Measurements from ENCODE around the gene GSTCD.
A peak's percentile ranks its signal among the peaks of the same experiment; 100 is the strongest.
"Not testable (repeated sequence)": the region's sequence is repeated elsewhere in the genome, so short reads cannot be mapped to it uniquely, and the experiment has no call there.

The GSTCD gene

DNA sequence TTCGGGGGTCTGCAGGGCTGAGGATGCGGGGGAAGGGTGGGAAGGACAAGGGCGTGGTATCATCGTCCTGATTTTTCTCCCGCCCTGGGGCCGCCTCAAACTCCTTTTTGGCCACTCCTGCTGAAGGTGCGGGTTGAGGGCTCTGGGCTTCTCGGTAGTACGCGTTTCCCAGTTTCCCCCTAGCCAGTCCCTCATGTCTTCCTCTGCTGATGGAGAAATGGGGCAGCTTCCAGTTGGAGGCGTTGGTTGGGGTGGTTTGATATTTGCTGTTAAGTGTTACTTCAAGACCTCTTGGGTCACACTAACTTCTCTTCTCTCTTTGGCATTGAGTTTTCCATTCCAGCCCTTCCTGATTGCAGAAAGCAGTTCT, 482 bp downstream of the GSTCD start:
- Mint-ChIP-seq H3K36me3 (no peaks in the 10 kb centered on the region), H3K4me3 (peak overlapping the region; percentile 91), H3K27ac (peak overlapping the region; percentile 93), H3K4me1 (peaks cover 26% of the 10 kb centered on the region), H3K9me3 (no peaks in the 10 kb centered on the region)
- DNase-seq (ENCODE audit: low spot score in 2 of 2) = no peak
- ATAC-seq = peak; percentile 43

DNA sequence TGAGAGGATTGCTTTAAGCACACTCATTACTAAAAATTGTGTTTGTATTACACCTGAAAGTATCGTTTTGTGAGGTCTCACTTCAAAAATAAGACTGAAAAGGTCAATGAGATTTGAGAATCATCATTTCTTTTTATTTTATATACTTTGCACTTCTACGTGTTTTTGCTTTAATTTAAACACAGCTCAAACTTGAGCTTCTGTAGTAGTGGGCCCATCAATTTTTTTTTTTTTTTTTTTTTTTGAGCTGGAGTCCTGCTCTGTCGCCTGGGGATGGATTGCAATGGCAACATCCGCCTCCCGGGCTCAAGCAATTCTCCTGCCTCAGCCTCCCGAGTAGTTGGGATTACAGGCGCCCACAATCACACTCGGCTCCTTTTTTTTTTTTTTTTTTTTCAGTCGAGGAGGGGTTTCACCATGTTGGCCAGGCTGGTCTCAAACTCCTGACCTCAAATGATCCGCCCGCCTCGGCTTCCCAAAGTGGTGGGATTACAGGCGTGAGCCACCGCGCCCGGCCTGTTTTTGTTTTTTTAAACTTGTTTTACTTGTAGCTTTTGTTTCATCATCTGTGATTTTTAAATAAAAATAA, 1.5 kb downstream of the GSTCD start:
- ATAC-seq (no peak), DNase-seq (ENCODE audit: low spot score in 2 of 2) (no peak)
- Mint-ChIP-seq H3K36me3 (no peaks in the 10 kb centered on the region), H3K4me1 (peaks cover 26% of the 10 kb centered on the region), H3K9me3 (no peaks in the 10 kb centered on the region), H3K27ac (no peak overlapping the region), H3K4me3 (peak overlapping the region; percentile 91)

DNA sequence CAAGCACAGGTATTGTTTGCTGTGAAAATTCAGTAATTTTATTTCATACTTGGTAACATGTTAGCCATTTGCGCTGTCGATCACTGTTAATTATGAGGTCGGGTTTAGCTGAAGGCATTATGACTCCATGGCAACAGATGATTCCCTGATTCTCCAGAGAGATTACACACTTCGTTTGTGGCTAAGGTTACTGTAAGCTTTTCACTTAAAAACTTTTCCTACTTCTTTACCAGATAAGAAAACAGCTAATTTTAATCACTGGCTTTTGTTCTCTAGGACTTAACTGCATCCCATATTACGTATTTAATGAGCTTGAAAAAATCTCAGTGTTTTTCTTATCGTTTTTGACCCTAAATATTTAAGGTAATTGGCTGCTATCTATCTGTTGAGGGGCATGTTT, 2.1 kb downstream of the GSTCD start:
- no peak overlapping the region for H3K4me3 Mint-ChIP-seq
- H3K36me3 Mint-ChIP-seq = no peaks in the 10 kb centered on the region
- peaks cover 21% of the 10 kb centered on the region for H3K4me1 Mint-ChIP-seq
- H3K9me3 Mint-ChIP-seq = no peaks in the 10 kb centered on the region
- ATAC-seq = no peak
- no peak overlapping the region for H3K27ac Mint-ChIP-seq
- DNase-seq (ENCODE audit: low spot score in 2 of 2) = no peak

DNA sequence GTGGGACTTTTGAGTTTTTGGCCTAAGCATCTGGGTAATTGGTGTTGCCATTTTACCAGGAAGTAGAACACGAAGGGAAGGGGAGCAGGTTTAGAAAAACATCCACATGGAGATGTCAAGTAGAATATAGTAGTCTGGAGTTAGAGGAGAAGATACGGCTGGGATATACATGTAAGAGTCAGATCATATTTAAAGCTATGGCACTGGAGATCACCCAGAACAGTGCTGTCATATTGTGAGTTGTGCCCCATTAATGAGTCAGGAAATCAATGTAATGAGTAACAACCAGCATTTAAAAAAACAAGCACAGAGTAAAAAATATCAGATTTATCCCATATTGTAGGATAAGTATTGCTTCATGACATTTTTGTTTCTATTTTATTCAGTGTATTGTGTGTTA, 4.2 kb downstream of the GSTCD start:
- ATAC-seq (no peak), DNase-seq (ENCODE audit: low spot score in 2 of 2) (no peak)
- no peak overlapping the region for H3K27ac Mint-ChIP-seq
- no peak overlapping the region for H3K4me3 Mint-ChIP-seq
- no peaks in the 10 kb centered on the region for H3K9me3 Mint-ChIP-seq
- no peaks in the 10 kb centered on the region for H3K36me3 Mint-ChIP-seq
- H3K4me1 Mint-ChIP-seq = peaks cover under 1% of the 10 kb centered on the region

DNA sequence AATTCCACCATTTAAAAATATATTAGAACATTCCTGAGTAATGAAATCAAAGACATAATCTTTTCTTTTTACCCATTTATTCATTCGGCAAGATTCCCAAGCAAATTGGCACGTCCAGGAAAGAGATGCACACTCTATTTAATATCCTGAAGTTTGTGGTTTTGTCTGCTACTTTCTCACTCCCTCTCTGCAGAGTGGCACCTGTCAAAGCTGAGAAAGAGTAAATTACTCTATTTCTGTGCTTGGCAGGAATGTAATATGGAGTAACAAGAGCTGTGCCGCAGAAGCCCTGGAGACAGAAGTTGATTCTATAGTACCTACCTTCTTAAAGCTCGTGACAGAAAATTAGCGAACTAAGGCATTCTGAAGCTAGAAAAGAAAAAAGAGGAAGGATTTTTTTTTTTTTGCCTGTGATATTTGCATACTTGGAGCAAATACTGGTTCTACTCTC, 5.5 kb downstream of the GSTCD start:
- ATAC-seq (no peak), DNase-seq (ENCODE audit: low spot score in 2 of 2) (no peak)
- Mint-ChIP-seq H3K9me3 (no peaks in the 10 kb centered on the region), H3K4me3 (no peak overlapping the region), H3K4me1 (no peaks in the 10 kb centered on the region), H3K36me3 (no peaks in the 10 kb centered on the region), H3K27ac (no peak overlapping the region)

DNA sequence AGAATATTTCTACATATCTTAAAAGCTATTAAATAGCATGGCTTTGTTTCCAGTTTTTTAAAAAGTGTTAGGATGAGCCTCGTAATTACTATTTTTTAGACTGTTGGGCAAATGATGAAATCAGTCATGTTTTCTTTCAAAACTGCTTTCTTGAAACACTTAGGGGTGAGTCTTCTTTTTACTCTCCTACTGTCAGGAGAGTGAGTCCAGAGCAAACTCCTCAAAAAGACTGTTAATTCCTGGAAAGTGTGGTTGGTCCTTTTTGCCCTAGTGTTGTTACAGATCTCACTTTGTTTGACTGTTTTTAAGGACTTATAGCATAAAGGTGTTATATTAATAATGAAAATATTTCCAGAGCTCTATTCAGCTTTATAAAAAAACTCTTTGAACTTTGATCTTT, 6.3 kb downstream of the GSTCD start:
- Mint-ChIP-seq H3K27ac (no peak overlapping the region), H3K9me3 (no peaks in the 10 kb centered on the region), H3K4me1 (no peaks in the 10 kb centered on the region), H3K36me3 (peaks cover 5% of the 10 kb centered on the region), H3K4me3 (no peak overlapping the region)
- ATAC-seq (no peak), DNase-seq (ENCODE audit: low spot score in 2 of 2) (no peak)

DNA sequence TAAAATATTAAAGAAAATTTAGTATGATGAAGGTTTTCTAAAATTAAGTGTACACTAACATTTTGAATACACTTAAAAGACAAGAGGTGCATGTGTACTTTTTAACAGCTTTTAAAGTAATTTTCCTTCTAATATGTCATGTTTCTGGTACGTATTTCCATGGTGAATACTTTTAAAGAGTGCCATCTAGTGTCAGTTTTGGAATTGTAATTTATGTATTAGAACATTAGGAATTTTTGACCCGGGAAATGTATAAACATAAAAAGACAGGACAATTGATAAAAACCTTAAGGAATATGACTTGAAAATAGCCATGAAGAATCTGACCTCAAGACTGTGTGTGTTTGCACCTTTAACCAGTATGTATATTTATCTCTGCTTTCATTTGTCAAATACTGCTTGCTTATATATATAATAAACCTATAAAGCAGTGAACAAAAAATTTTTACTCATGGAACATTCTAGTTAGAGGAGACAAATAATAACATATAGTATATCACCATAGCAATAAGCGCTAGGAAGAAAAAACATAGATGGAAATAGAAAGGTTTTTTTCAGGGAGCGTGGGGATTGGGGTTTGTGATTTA, 7.2 kb downstream of the GSTCD start:
- DNase-seq (ENCODE audit: low spot score in 2 of 2) (no peak), ATAC-seq (no peak)
- peaks cover 9% of the 10 kb centered on the region for H3K36me3 Mint-ChIP-seq
- no peaks in the 10 kb centered on the region for H3K4me1 Mint-ChIP-seq
- no peak overlapping the region for H3K4me3 Mint-ChIP-seq
- no peak overlapping the region for H3K27ac Mint-ChIP-seq
- no peaks in the 10 kb centered on the region for H3K9me3 Mint-ChIP-seq

DNA sequence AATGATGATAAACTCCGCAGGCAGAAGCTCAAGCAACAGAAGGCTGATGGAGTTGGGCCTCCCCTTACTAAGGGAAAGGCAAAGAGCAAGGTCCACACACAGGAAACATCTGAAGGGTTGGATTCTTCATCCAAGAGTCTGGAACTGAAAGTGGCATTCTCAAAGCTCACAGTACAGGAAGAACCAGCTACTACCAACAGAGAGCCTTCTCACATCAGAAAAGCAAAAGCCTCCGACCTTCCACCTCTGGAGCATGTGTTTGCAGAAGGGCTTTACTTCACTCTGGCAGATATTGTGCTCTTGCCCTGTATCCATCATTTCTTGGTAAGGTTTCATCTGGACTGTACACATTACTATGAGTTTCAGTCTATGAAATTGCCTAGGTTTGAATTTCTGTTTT, 10.6 kb downstream of the GSTCD start:
- H3K4me1 Mint-ChIP-seq = no peaks in the 10 kb centered on the region
- no peak overlapping the region for H3K27ac Mint-ChIP-seq
- no peaks in the 10 kb centered on the region for H3K9me3 Mint-ChIP-seq
- no peak overlapping the region for H3K4me3 Mint-ChIP-seq
- no peak for ATAC-seq
- peaks cover 9% of the 10 kb centered on the region for H3K36me3 Mint-ChIP-seq
- no peak for DNase-seq (ENCODE audit: low spot score in 2 of 2)

DNA sequence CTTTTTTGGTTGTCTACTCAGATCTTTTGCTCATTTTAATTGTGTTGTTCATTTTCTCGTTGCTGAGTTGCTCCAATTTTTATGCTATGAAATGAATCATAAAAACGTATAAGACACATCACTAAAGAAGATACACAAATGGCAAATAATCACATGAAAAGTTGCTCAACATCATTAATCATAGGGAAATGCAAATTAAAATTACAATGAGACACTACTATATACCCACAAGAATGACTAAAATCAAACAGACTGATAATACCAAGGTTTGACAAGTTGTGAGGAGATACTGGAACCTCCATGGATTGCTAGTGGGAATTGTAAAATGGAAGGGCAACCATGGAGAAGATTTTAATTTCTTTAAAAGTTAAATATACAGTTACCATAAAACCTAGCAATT, 17.0 kb downstream of the GSTCD start:
- no peak overlapping the region for H3K27ac Mint-ChIP-seq
- peaks cover 6% of the 10 kb centered on the region for H3K36me3 Mint-ChIP-seq
- DNase-seq (ENCODE audit: low spot score in 2 of 2) = no peak
- H3K4me3 Mint-ChIP-seq = no peak overlapping the region
- no peaks in the 10 kb centered on the region for H3K4me1 Mint-ChIP-seq
- ATAC-seq = no peak
- no peaks in the 10 kb centered on the region for H3K9me3 Mint-ChIP-seq

DNA sequence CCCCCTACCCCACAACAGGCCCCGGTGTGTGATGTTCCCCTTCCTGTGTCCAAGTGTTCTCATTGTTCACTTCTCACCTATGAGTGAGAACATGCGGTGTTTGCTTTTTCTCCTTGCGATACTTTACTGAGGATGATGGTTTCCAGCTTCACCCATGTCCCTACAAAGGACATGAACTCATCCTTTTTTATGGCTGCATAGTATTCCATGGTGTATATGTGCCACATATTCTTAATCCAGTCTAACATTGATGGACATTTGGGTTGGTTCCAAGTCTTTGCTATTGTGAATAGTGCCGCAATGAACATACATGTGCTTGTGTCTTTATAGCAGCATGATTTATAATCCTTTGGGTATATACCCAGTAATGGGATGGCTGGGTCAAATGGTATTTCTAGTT, 21.3 kb downstream of the GSTCD start:
- H3K4me3 Mint-ChIP-seq; DNase-seq (ENCODE audit: low spot score in 2 of 2); ATAC-seq; H3K27ac Mint-ChIP-seq; H3K4me1 Mint-ChIP-seq; H3K9me3 Mint-ChIP-seq; H3K36me3 Mint-ChIP-seq: not testable (repeated sequence)

DNA sequence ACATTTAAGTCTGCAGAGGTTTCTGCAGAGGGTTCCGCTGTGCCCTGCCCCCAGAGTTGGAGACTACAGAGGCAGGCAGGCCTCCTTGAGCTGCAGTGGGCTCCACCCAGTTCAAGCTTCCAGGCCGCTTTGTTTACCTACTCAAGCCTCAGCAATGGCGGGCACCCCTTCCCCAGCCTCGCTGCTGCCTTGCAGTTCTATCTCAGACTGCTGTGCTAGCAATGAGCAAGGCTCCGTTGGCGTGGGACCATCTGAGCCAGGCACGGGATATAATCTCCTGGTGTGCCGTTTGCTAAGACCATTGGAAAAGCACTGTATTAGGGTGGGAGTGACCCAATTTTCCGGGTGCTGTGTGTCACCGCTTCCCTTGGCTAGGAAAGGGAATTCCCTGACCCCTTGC, 26.6 kb downstream of the GSTCD start:
- not testable (repeated sequence) for H3K36me3 Mint-ChIP-seq; ATAC-seq; H3K4me1 Mint-ChIP-seq; H3K27ac Mint-ChIP-seq; DNase-seq (ENCODE audit: low spot score in 2 of 2); H3K4me3 Mint-ChIP-seq
- H3K9me3 Mint-ChIP-seq = peaks cover 20% of the 10 kb centered on the region

DNA sequence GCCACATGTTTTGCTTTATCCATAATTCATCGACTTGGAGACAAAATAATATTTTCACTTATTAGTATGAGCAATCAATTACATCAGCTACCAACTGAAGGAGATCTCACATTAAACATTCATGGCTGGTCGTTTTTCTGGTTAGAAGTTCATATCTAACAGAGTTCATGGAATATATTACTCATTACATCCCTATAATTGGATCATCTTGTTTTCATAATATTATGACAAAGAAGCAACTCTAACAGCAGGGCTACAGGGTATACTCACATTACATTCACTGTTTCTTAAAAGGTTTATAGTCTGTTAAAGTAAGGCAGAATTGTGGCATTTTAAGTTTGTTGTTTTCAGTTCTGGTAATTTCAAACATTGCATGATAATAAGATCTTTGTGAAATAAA, 33.0 kb downstream of the GSTCD start:
- ATAC-seq (no peak), DNase-seq (ENCODE audit: low spot score in 2 of 2) (no peak)
- peaks cover 12% of the 10 kb centered on the region for H3K9me3 Mint-ChIP-seq
- no peak overlapping the region for H3K27ac Mint-ChIP-seq
- H3K36me3 Mint-ChIP-seq = peaks cover 5% of the 10 kb centered on the region
- H3K4me1 Mint-ChIP-seq = peaks cover 5% of the 10 kb centered on the region
- H3K4me3 Mint-ChIP-seq = no peak overlapping the region

DNA sequence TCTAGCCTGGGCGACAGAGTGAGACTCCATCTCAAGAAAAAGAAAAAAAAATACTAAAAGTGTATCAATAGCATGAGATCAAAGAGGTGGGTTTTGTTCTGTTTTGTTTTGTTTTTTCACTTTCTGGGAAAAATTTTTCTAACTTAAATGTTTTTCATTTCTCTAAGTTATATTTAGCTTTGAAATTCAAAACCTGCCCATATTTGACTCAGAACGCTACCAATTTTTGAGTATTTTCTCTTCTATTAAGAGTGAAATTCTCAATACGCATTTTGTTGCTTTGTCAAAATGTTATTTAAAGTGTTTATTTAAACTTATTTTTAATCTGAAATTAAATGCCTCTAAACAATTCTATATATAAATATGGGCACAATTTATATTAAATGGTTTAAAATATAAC, 39.6 kb downstream of the GSTCD start:
- no peaks in the 10 kb centered on the region for H3K9me3 Mint-ChIP-seq

DNA sequence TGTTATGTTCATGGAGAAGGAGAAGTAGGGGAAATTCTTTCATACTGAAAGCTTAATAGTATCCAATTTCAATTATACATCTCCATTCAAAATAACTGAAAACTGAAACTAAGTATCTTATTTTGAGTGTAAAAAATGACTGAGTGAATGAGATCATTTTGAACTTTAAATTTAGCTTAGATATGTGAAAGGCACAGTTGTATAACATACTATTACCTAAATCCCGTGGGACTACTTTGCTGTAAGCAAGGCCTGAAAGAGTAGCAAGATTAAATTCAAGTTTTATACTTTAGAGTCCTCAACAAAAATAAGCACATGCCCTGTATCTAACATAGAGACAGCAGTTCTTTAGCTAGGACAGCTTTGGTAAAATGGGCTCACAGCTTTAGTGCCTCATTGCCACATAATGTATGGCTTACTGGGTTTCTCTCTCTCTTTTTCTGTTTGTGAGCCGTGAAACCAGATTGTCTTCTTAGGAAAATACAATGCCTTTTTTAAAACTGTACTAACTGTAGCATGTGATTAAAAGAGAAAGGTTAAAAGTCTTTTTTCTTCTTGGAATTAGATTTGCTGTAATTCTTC, 43.2 kb downstream of the GSTCD start:
- H3K9me3 Mint-ChIP-seq = no peaks in the 10 kb centered on the region
- DNase-seq (ENCODE audit: low spot score in 2 of 2) (no peak), ATAC-seq (no peak)
- no peak overlapping the region for H3K4me3 Mint-ChIP-seq
- H3K4me1 Mint-ChIP-seq = no peaks in the 10 kb centered on the region
- no peak overlapping the region for H3K27ac Mint-ChIP-seq
- no peaks in the 10 kb centered on the region for H3K36me3 Mint-ChIP-seq

More for the DNA sequence above, 39.6 kb downstream of the GSTCD start:
- H3K36me3 Mint-ChIP-seq = no peaks in the 10 kb centered on the region
- no peak for DNase-seq (ENCODE audit: low spot score in 2 of 2)
- no peak overlapping the region for H3K27ac Mint-ChIP-seq
- no peak overlapping the region for H3K4me3 Mint-ChIP-seq
- no peaks in the 10 kb centered on the region for H3K4me1 Mint-ChIP-seq
- no peak for ATAC-seq

DNA sequence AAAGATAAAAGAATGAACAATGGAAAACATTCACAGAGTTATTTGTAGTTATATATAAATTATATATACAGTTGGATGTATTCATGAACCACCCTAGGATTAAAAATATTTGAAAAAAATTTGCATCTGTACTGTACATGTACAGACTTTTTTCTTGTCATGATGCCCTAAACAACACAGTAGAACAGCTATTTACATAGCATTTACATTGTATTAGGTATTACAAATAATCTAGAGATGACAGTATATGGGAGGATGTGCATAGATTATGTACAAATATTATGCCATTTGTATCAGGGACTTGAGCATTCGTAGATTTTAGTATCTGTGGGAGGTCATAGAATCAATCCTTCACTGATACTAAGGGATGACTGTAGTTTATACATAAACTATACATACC, 44.8 kb downstream of the GSTCD start:
- Mint-ChIP-seq H3K9me3 (no peaks in the 10 kb centered on the region), H3K27ac (no peak overlapping the region), H3K4me3 (no peak overlapping the region), H3K4me1 (no peaks in the 10 kb centered on the region), H3K36me3 (no peaks in the 10 kb centered on the region)
- ATAC-seq (no peak), DNase-seq (ENCODE audit: low spot score in 2 of 2) (no peak)

DNA sequence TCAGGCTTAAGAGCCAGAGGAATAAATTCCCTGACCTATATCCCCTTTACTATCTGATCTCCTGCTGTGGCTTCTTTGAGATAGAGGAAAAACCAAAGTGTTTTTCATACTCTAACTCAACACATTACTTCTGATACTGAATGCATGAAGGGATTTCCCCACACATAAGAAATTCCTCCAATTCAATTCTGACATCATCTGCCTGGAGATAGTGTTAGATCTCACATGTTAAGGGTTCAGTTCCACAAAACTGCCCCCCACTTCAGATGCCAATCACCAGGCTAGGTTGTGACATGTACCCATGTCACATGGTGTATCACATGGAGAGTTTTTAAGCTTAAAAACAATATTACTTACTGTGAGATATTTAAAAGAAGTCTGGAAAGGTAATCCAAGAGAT, 46.8 kb downstream of the GSTCD start:
- no peak overlapping the region for H3K4me3 Mint-ChIP-seq
- no peaks in the 10 kb centered on the region for H3K9me3 Mint-ChIP-seq
- no peaks in the 10 kb centered on the region for H3K36me3 Mint-ChIP-seq
- DNase-seq (ENCODE audit: low spot score in 2 of 2) (no peak), ATAC-seq (no peak)
- no peak overlapping the region for H3K27ac Mint-ChIP-seq
- no peaks in the 10 kb centered on the region for H3K4me1 Mint-ChIP-seq
